ENCODE measurements around the gene CHRNB1. TPM values are rescaled to one million over a fixed set of nuclear protein-coding genes. Genes with fewer than 3 reads are reported as not detected.

Gene CHRNB1
- total RNA-seq, 1 donor from 2014 or later = 8.9 TPM

GRCh38 chr17:7414837-7415236, 30.0 kb upstream of the CHRNB1 start:
- no peak for DNase-seq (ENCODE audit: low spot score)

GRCh38 chr17:7415784-7416183, 29.1 kb upstream of the CHRNB1 start:
- no peak for DNase-seq (ENCODE audit: low spot score)

- no peak for DNase-seq (ENCODE audit: low spot score)
Observed at GRCh38 chr17:7416323-7416722, 28.5 kb upstream of the CHRNB1 start.

- no peak for DNase-seq (ENCODE audit: low spot score)
Observed at GRCh38 chr17:7417056-7417655, 27.7 kb upstream of the CHRNB1 start.

DNA sequence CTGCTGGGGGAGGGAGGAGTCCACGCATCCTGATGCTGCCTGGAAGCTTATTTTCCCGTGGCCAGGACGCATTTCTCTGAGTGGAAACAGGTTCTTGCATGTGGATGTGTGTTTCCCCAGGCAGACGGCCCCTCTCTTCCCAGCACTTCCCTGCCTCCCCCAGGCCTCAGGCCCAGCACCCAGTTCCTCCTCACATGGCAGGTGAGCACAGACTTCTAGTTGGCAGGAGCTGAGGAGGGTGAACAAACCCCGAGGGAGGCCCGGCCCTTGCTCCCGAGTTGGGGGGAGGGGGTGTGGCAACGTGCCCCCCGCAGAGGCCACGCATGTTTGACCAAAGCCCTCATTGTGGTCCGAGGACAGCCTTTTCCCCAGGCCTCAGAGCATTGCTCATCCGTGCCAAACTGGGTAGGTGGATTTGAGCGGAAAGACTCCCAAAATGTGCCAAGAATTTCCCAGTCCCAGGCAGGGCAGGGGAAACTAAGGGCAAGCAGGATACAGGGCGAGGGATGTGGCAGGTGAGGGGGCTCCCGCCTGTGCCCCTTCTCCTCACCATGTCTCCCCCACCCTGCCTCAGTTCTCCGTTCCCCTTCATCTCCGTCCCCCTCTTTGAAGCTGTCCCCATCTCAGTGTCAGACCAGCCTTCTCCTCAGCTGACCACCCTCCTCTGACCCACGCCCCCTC, 26.2 kb upstream of the CHRNB1 start:
- no peak for DNase-seq (ENCODE audit: low spot score)

GRCh38 chr17:7419819-7420610, 24.8 kb upstream of the CHRNB1 start, which contains the start of gene SPEM1:
Gene SPEM1 (plus strand): TSS chr17:7420324. CDS start chr17:7420385, 61 bp downstream.
- no peak for DNase-seq (ENCODE audit: low spot score)

DNA sequence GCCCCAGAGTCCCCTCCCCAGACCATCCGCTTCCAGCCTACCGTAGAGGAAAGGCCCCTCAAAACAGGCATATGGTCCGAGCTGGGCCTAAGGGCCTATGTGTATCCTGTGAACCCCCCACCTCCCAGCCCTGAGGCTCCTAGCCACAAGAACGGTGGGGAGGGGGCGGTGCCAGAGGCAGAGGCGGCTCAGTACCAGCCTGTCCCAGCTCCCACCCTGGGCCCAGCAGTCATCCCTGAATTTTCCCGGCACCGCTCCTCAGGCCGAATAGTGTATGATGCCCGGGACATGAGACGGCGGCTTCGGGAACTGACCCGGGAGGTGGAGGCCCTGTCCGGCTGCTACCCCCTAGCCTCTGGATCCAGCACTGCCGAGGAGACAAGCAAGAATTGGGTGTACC, 23.7 kb upstream of the CHRNB1 start:
- no peak for DNase-seq (ENCODE audit: low spot score)

- DNase-seq (ENCODE audit: low spot score) = no peak
Observed at GRCh38 chr17:7423679-7424078, 21.2 kb upstream of the CHRNB1 start.

- no peak for DNase-seq (ENCODE audit: low spot score)
Observed at GRCh38 chr17:7425316-7425715, 19.5 kb upstream of the CHRNB1 start, which contains the start of gene SPEM2. Gene SPEM2 (plus strand): TSS chr17:7425616. CDS start chr17:7425689, 73 bp downstream.

- no peak for DNase-seq (ENCODE audit: low spot score)
Observed at GRCh38 chr17:7425756-7426155, 19.1 kb upstream of the CHRNB1 start.

DNA sequence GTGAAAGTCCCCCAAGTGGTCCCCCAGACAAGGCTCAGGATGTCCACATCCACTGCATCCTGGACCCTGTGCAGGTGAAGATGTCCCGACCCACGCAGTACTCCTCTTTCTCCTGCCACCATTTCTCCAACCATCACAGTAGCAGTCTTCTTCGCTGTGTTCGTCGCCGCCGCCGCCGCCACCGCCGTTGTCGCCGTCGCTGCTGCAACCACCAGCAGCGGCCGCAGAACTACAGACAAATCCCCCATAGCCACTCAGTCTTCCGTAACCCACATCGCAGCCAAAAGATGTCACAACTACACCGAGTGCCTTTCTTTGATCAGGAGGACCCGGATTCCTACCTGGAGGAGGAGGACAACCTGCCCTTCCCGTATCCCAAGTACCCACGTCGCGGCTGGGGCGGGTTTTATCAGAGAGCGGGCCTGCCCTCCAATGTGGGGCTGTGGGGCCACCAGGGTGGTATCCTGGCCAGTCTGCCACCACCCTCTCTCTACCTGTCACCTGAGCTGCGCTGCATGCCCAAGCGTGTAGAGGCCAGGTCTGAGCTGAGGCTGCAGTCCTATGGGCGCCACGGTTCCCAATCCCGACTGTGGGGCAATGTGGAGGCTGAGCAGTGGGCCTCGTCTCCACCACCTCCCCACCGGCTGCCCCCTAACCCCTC, 18.5 kb upstream of the CHRNB1 start:
- no peak for DNase-seq (ENCODE audit: low spot score)

- DNase-seq (ENCODE audit: low spot score) = no peak
Observed at GRCh38 chr17:7426896-7427489, 17.9 kb upstream of the CHRNB1 start.

- DNase-seq (ENCODE audit: low spot score) = no peak
Observed at GRCh38 chr17:7427549-7427948, 17.3 kb upstream of the CHRNB1 start.

- DNase-seq (ENCODE audit: low spot score) = no peak
Observed at GRCh38 chr17:7428557-7428956, 16.3 kb upstream of the CHRNB1 start, which contains the start of gene SPEM3. Gene SPEM3 (plus strand): TSS chr17:7428857. CDS start chr17:7428903, 46 bp downstream.

DNA sequence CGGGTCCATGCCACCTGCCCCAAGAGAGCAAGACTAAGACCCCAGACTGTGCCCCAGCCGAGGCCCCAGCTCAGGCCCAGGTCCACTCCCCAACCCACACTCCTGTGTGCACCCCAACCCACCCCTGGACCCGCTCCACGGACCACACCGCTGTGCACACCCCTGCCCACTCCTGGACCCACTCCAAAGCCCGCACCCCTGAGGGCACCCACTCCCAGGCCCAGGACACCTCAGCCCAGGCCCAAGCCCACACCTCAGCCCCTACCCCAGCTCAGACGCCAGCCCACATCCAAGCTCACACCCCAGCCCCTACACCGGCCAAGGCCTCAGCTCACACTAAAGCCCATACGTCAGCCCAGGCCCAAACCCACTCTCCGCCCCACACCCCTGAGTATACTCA, 15.1 kb upstream of the CHRNB1 start:
- DNase-seq (ENCODE audit: low spot score) = no peak

- DNase-seq (ENCODE audit: low spot score) = no peak
Observed at GRCh38 chr17:7431231-7431630, 13.6 kb upstream of the CHRNB1 start.

DNA sequence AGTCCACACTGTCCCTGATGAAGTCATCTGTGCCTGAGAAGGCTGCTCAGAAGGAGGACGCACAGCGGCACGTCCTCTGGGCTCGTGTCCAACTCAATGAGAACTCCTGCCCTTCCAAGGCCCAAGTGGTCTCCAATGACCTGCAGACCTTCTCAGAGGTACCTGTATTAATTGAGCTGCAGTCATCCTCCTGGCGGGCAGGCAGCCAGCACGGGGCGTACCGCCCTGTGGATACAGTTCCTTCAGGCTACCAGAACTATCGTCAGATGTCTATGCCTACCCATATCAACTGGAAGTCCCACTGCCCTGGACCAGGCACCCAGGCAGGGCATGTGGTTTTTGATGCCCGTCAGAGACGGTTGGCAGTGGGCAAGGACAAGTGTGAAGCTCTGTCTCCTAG, 12.6 kb upstream of the CHRNB1 start:
- no peak for DNase-seq (ENCODE audit: low spot score)

GRCh38 chr17:7435676-7436555, 8.9 kb upstream of the CHRNB1 start:
- no peak for DNase-seq (ENCODE audit: low spot score)

- peak; percentile 78 for DNase-seq (ENCODE audit: low spot score)
Observed at GRCh38 chr17:7436556-7437368, 8.1 kb upstream of the CHRNB1 start.
